Epithelial cell of esophagus (primary cell): ENCODE data around the gene TFEC.
A peak's percentile ranks its signal among the peaks of the same experiment; 100 is the strongest.
"Not testable (repeated sequence)": the region's sequence is repeated elsewhere in the genome, so short reads cannot be mapped to it uniquely, and the experiment has no call there.

ENCODE experiments used
- DNase-seq: peaks from one replicate; pipeline ENCODE4 v3.0.0; 2010; ENCODE audit warnings: low read depth
- H3K4me3 ChIP-seq: 2 replicates; pipeline ENCODE4 v1.5.1; 2011; ENCODE audit warnings: mild to moderate bottlenecking, low read length, control low read depth
- CTCF ChIP-seq: IDR thresholded peaks from 2 replicates; pipeline ENCODE4 v1.5.1; 2011; ENCODE audit warnings: low read depth, mild to moderate bottlenecking, low read length, control low read depth, inconsistent platforms; ENCODE audit not compliant: insufficient read depth; ENCODE audit errors: missing control alignments

TFEC gene

GRCh38 chr7:115937960-115938359 is 92.6 kb downstream of the TFEC start:
- DNase-seq = no peak
- no peak overlapping the region for H3K4me3 ChIP-seq
- TF ChIP-seq CTCF = no peak

DNA sequence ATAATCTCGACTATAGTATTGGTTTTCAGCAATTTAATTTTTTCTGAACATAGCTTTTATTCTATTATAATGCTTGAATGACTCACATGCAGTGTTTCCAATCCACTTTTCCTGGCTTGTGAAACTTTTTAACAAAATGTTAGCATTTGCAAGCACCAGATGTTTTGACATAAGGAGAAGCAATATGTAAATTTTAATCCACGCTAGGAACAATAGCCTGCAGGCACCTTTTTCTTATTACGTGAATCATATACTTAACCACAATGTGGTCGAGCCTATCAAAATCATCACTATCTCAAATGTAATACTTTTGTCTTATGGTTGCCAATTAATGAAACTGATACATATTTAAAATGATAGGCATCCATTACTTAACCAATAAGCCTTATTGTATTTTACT is 97.1 kb downstream of the TFEC start:
- no peak for TF ChIP-seq CTCF
- H3K4me3 ChIP-seq = no peak overlapping the region
- peak; percentile 48 for DNase-seq

DNA sequence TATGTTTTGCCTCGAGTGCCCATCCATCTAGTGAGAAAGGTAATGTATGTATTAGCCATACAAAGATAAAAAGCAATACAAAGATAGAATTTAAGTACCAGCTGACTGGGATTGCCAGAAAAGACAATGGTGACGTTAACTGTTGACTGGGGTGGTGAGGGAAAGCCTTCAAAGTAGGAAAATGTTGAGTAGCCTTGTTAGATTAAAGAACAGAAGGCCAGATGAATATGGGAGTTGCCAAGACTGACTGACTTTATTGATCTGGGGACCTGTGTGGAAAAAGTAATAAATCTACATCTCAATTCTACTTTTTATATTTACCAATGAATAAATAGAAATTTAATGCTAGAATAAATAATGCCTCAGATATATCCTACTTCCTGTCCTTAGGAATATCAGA is 97.7 kb downstream of the TFEC start:
- no peak for DNase-seq
- H3K4me3 ChIP-seq = no peak overlapping the region
- no peak for TF ChIP-seq CTCF

GRCh38 chr7:115930184-115930583 is 100.4 kb downstream of the TFEC start:
- DNase-seq, H3K4me3 ChIP-seq: not testable (repeated sequence)

- not testable (repeated sequence) for DNase-seq
These were observed 100.8 kb downstream of the TFEC start for GRCh38 chr7:115929736-115930135.

DNA sequence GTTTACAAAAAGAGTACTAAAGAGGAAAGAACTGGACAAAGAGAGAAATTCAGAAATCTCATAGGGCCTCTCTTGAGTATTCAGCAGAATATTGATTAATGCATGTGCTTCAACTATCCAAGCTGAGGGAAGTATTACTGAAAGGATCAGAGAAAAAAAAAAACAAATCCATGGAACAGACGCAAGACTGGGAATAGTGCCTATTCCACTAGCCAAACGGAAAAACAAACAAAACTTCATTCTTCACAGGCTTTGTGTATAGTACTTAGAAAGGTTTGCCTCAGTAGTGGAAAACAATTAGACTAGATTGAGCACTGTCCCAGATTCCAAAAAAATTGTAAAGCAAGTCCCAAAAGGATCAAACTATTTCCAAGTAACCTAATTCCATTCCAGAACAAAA is 106.2 kb downstream of the TFEC start:
- no peak for DNase-seq
- no peak overlapping the region for H3K4me3 ChIP-seq
- no peak for TF ChIP-seq CTCF

More at GRCh38 chr7:115929736-115930135, 100.8 kb downstream of the TFEC start:
- H3K4me3 ChIP-seq = not testable (repeated sequence)

DNA sequence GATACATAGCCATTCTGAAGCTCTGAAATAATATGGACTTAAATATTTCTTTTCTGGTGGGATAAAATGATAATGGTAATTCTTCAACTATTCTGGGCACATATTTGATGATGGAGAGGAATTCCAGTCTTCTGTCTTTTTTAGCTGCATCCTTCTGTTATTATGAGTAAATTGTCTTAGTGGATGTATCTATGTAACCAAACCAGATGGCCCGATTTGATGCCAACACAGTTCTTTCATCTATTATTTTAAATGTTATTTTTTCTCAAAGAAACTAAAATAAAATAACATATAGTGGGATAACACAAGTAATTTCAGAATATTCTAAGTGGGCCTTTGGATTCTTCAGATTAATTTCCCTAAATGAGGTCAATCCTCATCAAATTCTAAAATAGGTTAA is 110.2 kb downstream of the TFEC start:
- H3K4me3 ChIP-seq = no peak overlapping the region
- DNase-seq = no peak
- TF ChIP-seq CTCF = no peak

DNA sequence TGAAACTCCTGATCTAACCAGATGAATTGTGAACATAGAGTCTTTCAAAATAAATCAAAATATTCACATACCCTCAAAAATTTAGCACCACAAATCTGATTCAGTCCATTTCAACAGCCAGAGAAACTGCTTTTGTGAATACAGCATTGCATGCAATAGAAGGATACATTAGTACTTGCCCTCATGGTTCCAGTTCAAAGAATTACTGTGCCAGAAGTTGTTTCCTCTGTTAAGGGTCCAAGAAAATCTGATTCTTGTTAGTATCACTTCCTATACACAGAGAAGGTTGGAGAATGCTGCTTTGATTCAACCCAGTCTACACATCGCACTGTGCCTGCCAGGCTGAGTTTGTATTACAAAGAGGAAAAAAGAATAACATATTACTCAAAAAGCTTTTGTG is 115.6 kb downstream of the TFEC start:
- TF ChIP-seq CTCF = no peak
- H3K4me3 ChIP-seq = no peak overlapping the region
- no peak for DNase-seq
